ENCODE results near the gene EHMT1. TPM values are rescaled to one million over a fixed set of nuclear protein-coding genes. Genes with fewer than 3 reads are reported as not detected.

EHMT1 gene
- total RNA-seq, 2 experiments from 2014 or later, result 80.6 to 87.8 TPM

- no peak for ATAC-seq (ENCODE audit: poor library complexity)
- H3K27ac Mint-ChIP-seq, result no peak overlapping the region
- TF ChIP-seq, protein P1, sequence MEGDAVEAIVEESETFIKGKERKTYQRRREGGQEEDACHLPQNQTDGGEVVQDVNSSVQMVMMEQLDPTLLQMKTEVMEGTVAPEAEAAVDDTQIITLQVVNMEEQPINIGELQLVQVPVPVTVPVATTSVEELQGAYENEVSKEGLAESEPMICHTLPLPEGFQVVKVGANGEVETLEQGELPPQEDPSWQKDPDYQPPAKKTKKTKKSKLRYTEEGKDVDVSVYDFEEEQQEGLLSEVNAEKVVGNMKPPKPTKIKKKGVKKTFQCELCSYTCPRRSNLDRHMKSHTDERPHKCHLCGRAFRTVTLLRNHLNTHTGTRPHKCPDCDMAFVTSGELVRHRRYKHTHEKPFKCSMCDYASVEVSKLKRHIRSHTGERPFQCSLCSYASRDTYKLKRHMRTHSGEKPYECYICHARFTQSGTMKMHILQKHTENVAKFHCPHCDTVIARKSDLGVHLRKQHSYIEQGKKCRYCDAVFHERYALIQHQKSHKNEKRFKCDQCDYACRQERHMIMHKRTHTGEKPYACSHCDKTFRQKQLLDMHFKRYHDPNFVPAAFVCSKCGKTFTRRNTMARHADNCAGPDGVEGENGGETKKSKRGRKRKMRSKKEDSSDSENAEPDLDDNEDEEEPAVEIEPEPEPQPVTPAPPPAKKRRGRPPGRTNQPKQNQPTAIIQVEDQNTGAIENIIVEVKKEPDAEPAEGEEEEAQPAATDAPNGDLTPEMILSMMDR (IDR thresholded peaks at IDR 0.05), result no peak
- ChIA-PET CTCF (interaction anchor here (0.6 kb wide), 1 partner anchor 116 kb away, joined by 3 read pairs; no protein-coding TSS in a partner anchor), POLR2A (no interaction called here)
- Histone ChIP-seq H3K27ac (ENCODE audit: low read depth in 1 of 2, low read length in 2 of 2) (no peak overlapping the region), H3K36me3 (ENCODE audit: insufficient read depth, low read length) (peaks cover 39% of the 10 kb centered on the region), H3K4me1 (ENCODE audit: insufficient read depth, low read length) (peaks cover 34% of the 10 kb centered on the region), H3K27me3 (ENCODE audit: control insufficient read depth in 1 of 2, insufficient read depth in 2 of 2, low read length in 2 of 2) (no peaks in the 10 kb centered on the region), H3K4me3 (ENCODE audit: low read length) (no peak overlapping the region), H3K9me3 (ENCODE audit: control insufficient read depth in 1 of 2, insufficient read depth in 1 of 2, low read length in 2 of 2) (no peaks in the 10 kb centered on the region)
- no peaks in the 10 kb centered on the region for H3K27me3 Mint-ChIP-seq
- DNase-seq, result no peak
- no peaks in the 10 kb centered on the region for H3K9me3 Mint-ChIP-seq
- intact Hi-C loops (cut with DNase I, micrococcal nuclease), result no loop called here
- H3K4me3 Mint-ChIP-seq, result no peak overlapping the region
- peaks cover 37% of the 10 kb centered on the region for H3K4me1 Mint-ChIP-seq (ENCODE audit: low read depth)
- peaks cover 55% of the 10 kb centered on the region for H3K36me3 Mint-ChIP-seq (ENCODE audit: low read depth)
Observed at GRCh38 chr9:137574192-137574591, 44.6 kb upstream of the EHMT1 start.

- TF ChIP-seq, protein P1 (IDR thresholded peaks at IDR 0.05), result no peak
- no peak overlapping the region for H3K27ac Mint-ChIP-seq
- H3K27me3 ChIP-seq (ENCODE audit: control insufficient read depth in 1 of 2, insufficient read depth in 2 of 2, low read length in 2 of 2), result no peaks in the 10 kb centered on the region
- peak in 1 of 14 experiments; percentile 45 for DNase-seq
- no peak overlapping the region for H3K4me3 Mint-ChIP-seq
- no peak overlapping the region for H3K27ac ChIP-seq (ENCODE audit: low read depth in 1 of 2, low read length in 2 of 2)
- peaks cover 36% of the 10 kb centered on the region for H3K4me1 ChIP-seq (ENCODE audit: insufficient read depth, low read length)
- H3K27me3 Mint-ChIP-seq, result no peaks in the 10 kb centered on the region
- POLR2A ChIA-PET, result interaction anchor here (1.0 kb wide), 1 partner anchor 43 kb away, joined by 4 read pairs; the partner anchor contains the start of gene EHMT1
- peaks cover 52% of the 10 kb centered on the region for H3K36me3 Mint-ChIP-seq (ENCODE audit: low read depth)
- peaks cover 35% of the 10 kb centered on the region for H3K4me1 Mint-ChIP-seq (ENCODE audit: low read depth)
- no peaks in the 10 kb centered on the region for H3K9me3 ChIP-seq (ENCODE audit: control insufficient read depth in 1 of 2, insufficient read depth in 1 of 2, low read length in 2 of 2)
- no peak overlapping the region for H3K4me3 ChIP-seq (ENCODE audit: low read length)
- ATAC-seq (ENCODE audit: poor library complexity), result no peak
- peaks cover 39% of the 10 kb centered on the region for H3K36me3 ChIP-seq (ENCODE audit: insufficient read depth, low read length)
- intact Hi-C loops (cut with DNase I, micrococcal nuclease), result loop anchor here in 1 of 2 experiments (5.0 kb wide), 1 partner anchor 153 kb away; the partner anchor contains the start of genes EXD3 and NOXA1
- H3K9me3 Mint-ChIP-seq, result no peaks in the 10 kb centered on the region
- CTCF ChIA-PET, result no interaction called here
Observed at GRCh38 chr9:137575364-137575715, 43.5 kb upstream of the EHMT1 start.

DNA sequence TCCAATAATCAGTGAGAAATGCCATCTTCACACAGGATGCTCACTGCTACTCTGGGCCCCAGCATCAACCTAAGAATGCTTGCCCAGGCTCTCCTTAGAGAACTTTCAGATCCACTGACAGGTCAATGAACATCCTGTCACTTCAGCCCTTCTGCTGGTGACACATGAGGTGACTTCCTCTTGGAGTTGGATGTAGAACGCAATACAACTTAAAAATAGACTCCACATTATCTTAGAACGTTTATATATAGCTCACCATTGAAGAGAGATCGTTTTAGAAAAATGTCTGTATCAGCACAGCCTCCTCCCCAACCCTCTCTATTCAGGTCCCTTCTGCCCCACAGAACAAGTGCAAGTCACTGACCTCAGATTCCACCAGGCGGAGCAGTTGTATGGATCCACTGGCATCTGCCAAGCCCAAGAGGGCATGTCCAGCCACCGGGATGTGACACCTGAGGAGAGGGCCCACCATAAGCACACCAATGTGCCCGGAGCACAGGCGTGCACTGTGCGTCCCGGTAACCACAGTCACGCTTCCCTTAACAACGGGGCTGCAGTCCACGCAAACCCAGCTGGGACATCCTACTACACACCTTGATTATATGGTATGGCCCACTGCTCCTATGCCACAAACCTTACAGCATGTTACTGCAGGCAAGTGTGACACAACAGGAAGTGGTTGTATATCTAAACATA lies 42.9 kb upstream of the EHMT1 start:
- Histone ChIP-seq H3K27ac (ENCODE audit: low read depth in 1 of 2, low read length in 2 of 2) (no peak overlapping the region), H3K27me3 (ENCODE audit: control insufficient read depth in 1 of 2, insufficient read depth in 2 of 2, low read length in 2 of 2) (no peaks in the 10 kb centered on the region), H3K4me3 (ENCODE audit: low read length) (no peak overlapping the region), H3K36me3 (ENCODE audit: insufficient read depth, low read length) (peaks cover 39% of the 10 kb centered on the region), H3K4me1 (ENCODE audit: insufficient read depth, low read length) (peaks cover 36% of the 10 kb centered on the region), H3K9me3 (ENCODE audit: control insufficient read depth in 1 of 2, insufficient read depth in 1 of 2, low read length in 2 of 2) (no peaks in the 10 kb centered on the region)
- peak overlapping the region; percentile 79 for H3K4me3 Mint-ChIP-seq
- H3K27ac Mint-ChIP-seq, result peak overlapping the region; percentile 20
- TF ChIP-seq, protein P1 (IDR thresholded peaks at IDR 0.05), result no peak
- H3K36me3 Mint-ChIP-seq (ENCODE audit: low read depth), result peaks cover 47% of the 10 kb centered on the region
- intact Hi-C loops (cut with DNase I, micrococcal nuclease), result loop anchor here in 1 of 2 experiments (5.0 kb wide), 1 partner anchor 154 kb away; the partner anchor contains the start of genes EXD3 and NOXA1
- ATAC-seq (ENCODE audit: poor library complexity) (no peak), DNase-seq (peak in 1 of 14 experiments; percentile 28)
- no peaks in the 10 kb centered on the region for H3K27me3 Mint-ChIP-seq
- H3K9me3 Mint-ChIP-seq, result no peaks in the 10 kb centered on the region
- ChIA-PET POLR2A (no interaction called here), CTCF (no interaction called here)
- peaks cover 30% of the 10 kb centered on the region for H3K4me1 Mint-ChIP-seq (ENCODE audit: low read depth)

All from CD4-positive, alpha-beta T cell (primary cell).